SK-N-SH treated with all-trans-retinoic acid at 6 μM for 48 hours (cell line): Measurements from ENCODE around the gene DOCK2.

ENCODE experiments used
- ATAC-seq: fragments of 200-7000 bp; cut with Tn5 transposase; 3 replicates; pipeline ENCODE4 v1.9.1; 2020; ENCODE audit warnings: mild to moderate bottlenecking, moderate library complexity
- ARNTL ChIP-seq: fragments of 450-650 bp; formaldehyde crosslinking; IDR thresholded peaks from 2 replicates; pipeline ENCODE4 v1.5.0; 2020; ENCODE audit warnings: low read depth, mild to moderate bottlenecking, moderate library complexity, borderline replicate concordance
- BACH2 ChIP-seq: fragments of 250-450 bp; sonication (Bioruptor Pico); IDR thresholded peaks from 2 replicates; pipeline ENCODE4 v1.9.0; 2021; ENCODE audit warnings: mild to moderate bottlenecking, borderline replicate concordance
- CREB5 ChIP-seq: fragments of 250-450 bp; sonication (Bioruptor Pico); IDR thresholded peaks from 2 replicates; pipeline ENCODE4 v1.5.1; 2020; ENCODE audit warnings: low read depth, mild to moderate bottlenecking, moderate library complexity
- CSDC2 ChIP-seq: fragments of 250-450 bp; sonication (Bioruptor Pico); IDR thresholded peaks from 2 replicates; pipeline ENCODE4 v1.5.0; 2020; ENCODE audit warnings: mild to moderate bottlenecking, moderate library complexity
- CSRNP3 ChIP-seq: fragments of 250-450 bp; sonication (Bioruptor Pico); IDR thresholded peaks from 2 replicates; pipeline ENCODE4 v1.5.1; 2021; ENCODE audit warnings: mild to moderate bottlenecking, moderate library complexity
- ESRRG ChIP-seq: fragments of 250-450 bp; sonication (Bioruptor Pico); IDR thresholded peaks from 2 replicates; pipeline ENCODE4 v1.6.1; 2021; ENCODE audit warnings: mild to moderate bottlenecking
- GLIS3 ChIP-seq: fragments of 250-450 bp; sonication (Bioruptor Pico); IDR thresholded peaks from 2 replicates; pipeline ENCODE4 v1.5.0; 2020; ENCODE audit warnings: mild to moderate bottlenecking, moderate library complexity
- ISL1 ChIP-seq: fragments of 250-450 bp; sonication (Bioruptor Pico); IDR thresholded peaks from 2 replicates; pipeline ENCODE4 v2.1.2; 2022; ENCODE audit warnings: mild to moderate bottlenecking, moderate library complexity
- OSR1 ChIP-seq: fragments of 250-450 bp; sonication (Bioruptor Pico); IDR thresholded peaks from 2 replicates; pipeline ENCODE4 v1.8.0; 2022; ENCODE audit warnings: moderate library complexity, mild to moderate bottlenecking, inconsistent platforms
- POU6F1 ChIP-seq: fragments of 250-450 bp; sonication (Bioruptor Pico); IDR thresholded peaks from 2 replicates; pipeline ENCODE4 v1.8.0; 2021; ENCODE audit warnings: low read depth, mild to moderate bottlenecking, moderate library complexity, borderline replicate concordance
- PPARA ChIP-seq: fragments of 250-450 bp; sonication (Bioruptor Pico); IDR thresholded peaks from 2 replicates; pipeline ENCODE4 v1.5.0; 2020; ENCODE audit warnings: mild to moderate bottlenecking, borderline replicate concordance
- RARB ChIP-seq: fragments of 250-450 bp; sonication (Bioruptor Pico); IDR thresholded peaks from 2 replicates; pipeline ENCODE4 v1.8.0; 2021; ENCODE audit warnings: mild to moderate bottlenecking, moderate library complexity
- SNAI2 ChIP-seq: fragments of 250-450 bp; sonication (Bioruptor Pico); IDR thresholded peaks from 2 replicates; pipeline ENCODE4 v1.5.0; 2020; ENCODE audit warnings: mild to moderate bottlenecking, moderate library complexity
- TCF4 ChIP-seq: fragments of 250-450 bp; sonication (Bioruptor Pico); IDR thresholded peaks from 2 replicates; pipeline ENCODE4 v1.8.0; 2021; ENCODE audit warnings: mild to moderate bottlenecking, moderate library complexity, borderline replicate concordance
- TOX ChIP-seq: fragments of 250-450 bp; sonication (Bioruptor Pico); IDR thresholded peaks from 2 replicates; pipeline ENCODE4 v1.8.0; 2021; ENCODE audit warnings: mild to moderate bottlenecking, moderate library complexity, borderline replicate concordance
- ZC3H10 ChIP-seq: fragments of 250-450 bp; sonication (Bioruptor Pico); IDR thresholded peaks from 2 replicates; pipeline ENCODE4 v1.5.1; 2021; ENCODE audit warnings: mild to moderate bottlenecking, moderate library complexity
- ZFP3 ChIP-seq: fragments of 250-450 bp; sonication (Bioruptor Pico); IDR thresholded peaks from 2 replicates; pipeline ENCODE4 v1.5.0; 2020; ENCODE audit warnings: mild to moderate bottlenecking, moderate library complexity
- ZFP30 ChIP-seq: fragments of 450-650 bp; formaldehyde crosslinking; IDR thresholded peaks from 2 replicates; pipeline ENCODE4 v1.5.0; 2022; ENCODE audit warnings: mild to moderate bottlenecking, moderate library complexity
- ZNF565 ChIP-seq: fragments of 450-650 bp; formaldehyde crosslinking; conservative IDR thresholded peaks from 2 replicates; pipeline ENCODE4 v1.5.0; 2020; ENCODE audit warnings: low read depth, mild to moderate bottlenecking, moderate library complexity
- ZNF70 ChIP-seq: fragments of 450-650 bp; formaldehyde crosslinking; IDR thresholded peaks from 2 replicates; pipeline ENCODE4 v1.5.0; 2020; ENCODE audit warnings: mild to moderate bottlenecking, moderate library complexity
- ZNF8 ChIP-seq: fragments of 450-650 bp; formaldehyde crosslinking; IDR thresholded peaks from 2 replicates; pipeline ENCODE4 v1.5.0; 2020; ENCODE audit warnings: mild to moderate bottlenecking, moderate library complexity
- TF ChIP-seq, protein P1 (sequence below): fragments of 250-450 bp; sonication (Bioruptor Pico); IDR thresholded peaks from 2 replicates; pipeline ENCODE4 v1.8.0; 2020; ENCODE audit warnings: mild to moderate bottlenecking, moderate library complexity, borderline replicate concordance

The DOCK2 gene

GRCh38 chr5:170109059-170110031, 472.3 kb downstream of the DOCK2 start:
- TF ChIP-seq ZFP30 (CRISPR knock-in tag), result no peak
- TF ChIP-seq ESRRG (CRISPR knock-in tag), result no peak
- TF ChIP-seq, protein P1, sequence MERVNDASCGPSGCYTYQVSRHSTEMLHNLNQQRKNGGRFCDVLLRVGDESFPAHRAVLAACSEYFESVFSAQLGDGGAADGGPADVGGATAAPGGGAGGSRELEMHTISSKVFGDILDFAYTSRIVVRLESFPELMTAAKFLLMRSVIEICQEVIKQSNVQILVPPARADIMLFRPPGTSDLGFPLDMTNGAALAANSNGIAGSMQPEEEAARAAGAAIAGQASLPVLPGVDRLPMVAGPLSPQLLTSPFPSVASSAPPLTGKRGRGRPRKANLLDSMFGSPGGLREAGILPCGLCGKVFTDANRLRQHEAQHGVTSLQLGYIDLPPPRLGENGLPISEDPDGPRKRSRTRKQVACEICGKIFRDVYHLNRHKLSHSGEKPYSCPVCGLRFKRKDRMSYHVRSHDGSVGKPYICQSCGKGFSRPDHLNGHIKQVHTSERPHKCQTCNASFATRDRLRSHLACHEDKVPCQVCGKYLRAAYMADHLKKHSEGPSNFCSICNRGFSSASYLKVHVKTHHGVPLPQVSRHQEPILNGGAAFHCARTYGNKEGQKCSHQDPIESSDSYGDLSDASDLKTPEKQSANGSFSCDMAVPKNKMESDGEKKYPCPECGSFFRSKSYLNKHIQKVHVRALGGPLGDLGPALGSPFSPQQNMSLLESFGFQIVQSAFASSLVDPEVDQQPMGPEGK, result no peak
- no peak for TF ChIP-seq GLIS3
- no peak for TF ChIP-seq ZFP3 (CRISPR knock-in tag)
- TF ChIP-seq POU6F1, result no peak
- TF ChIP-seq PPARA (CRISPR knock-in tag), result no peak
- TF ChIP-seq ZNF565 (CRISPR knock-in tag), result no peak
- TF ChIP-seq CSDC2, result no peak
- TF ChIP-seq TOX, result no peak
- no peak for TF ChIP-seq ISL1 (CRISPR knock-in tag)
- TF ChIP-seq SNAI2 (CRISPR knock-in tag), result no peak
- no peak for TF ChIP-seq OSR1 (CRISPR knock-in tag)
- TF ChIP-seq TCF4 (CRISPR knock-in tag), result no peak
- no peak for TF ChIP-seq ZNF70 (CRISPR knock-in tag)
- TF ChIP-seq ARNTL, result no peak
- TF ChIP-seq BACH2 (CRISPR knock-in tag), result no peak
- ATAC-seq, result no peak

- TF ChIP-seq POU6F1, result no peak
- TF ChIP-seq ZNF70 (CRISPR knock-in tag), result no peak
- no peak for TF ChIP-seq ZNF8 (CRISPR knock-in tag)
- no peak for TF ChIP-seq CSRNP3 (CRISPR knock-in tag)
- no peak for TF ChIP-seq ARNTL
- TF ChIP-seq, protein P1, result no peak
- ATAC-seq, result no peak
These were observed 473.5 kb downstream of the DOCK2 start for GRCh38 chr5:170110403-170111087.

- no peak for ATAC-seq
- TF ChIP-seq, protein P1, result no peak
- TF ChIP-seq ZC3H10 (no peak), BACH2 (CRISPR knock-in tag) (no peak), RARB (CRISPR knock-in tag) (no peak), ISL1 (CRISPR knock-in tag) (no peak), OSR1 (CRISPR knock-in tag) (no peak), ARNTL (no peak), PPARA (CRISPR knock-in tag) (no peak), TOX (no peak), CREB5 (CRISPR knock-in tag) (no peak), CSDC2 (no peak), ZFP3 (CRISPR knock-in tag) (no peak)
These were observed 474.2 kb downstream of the DOCK2 start for GRCh38 chr5:170111088-170111785.
